Karpas-422 (cell line): ENCODE results near the gene ATP7B. TPM values are rescaled to one million over a fixed set of nuclear protein-coding genes. Genes with fewer than 3 reads are reported as not detected.

ENCODE experiments used
- DNase-seq: peaks from one replicate; pipeline ENCODE4 v3.0.0-alpha.2; 2015
- H2AFZ ChIP-seq: fragments of 200-600 bp; sonication (generic); 2 replicates; pipeline ENCODE4 v1.6.1; 2014; ENCODE audit warnings: antibody characterized with exemption, low read length, mixed read lengths
- H3K27ac ChIP-seq: fragments of 200-600 bp; sonication (generic); 2 replicates; pipeline ENCODE4 v1.5.1; 2014; ENCODE audit warnings: mild to moderate bottlenecking, low read length, moderate library complexity
- H3K27me3 ChIP-seq: fragments of 200-600 bp; sonication (generic); 2 replicates; pipeline ENCODE4 v1.6.1; 2014; ENCODE audit warnings: low read length, mixed read lengths
- H3K36me3 ChIP-seq: fragments of 200-600 bp; sonication (generic); 2 replicates; pipeline ENCODE4 v1.6.1; 2014; ENCODE audit warnings: low read length, mixed read lengths; ENCODE audit not compliant: insufficient read depth
- H3K4me1 ChIP-seq: fragments of 200-600 bp; sonication (generic); 2 replicates; pipeline ENCODE4 v1.6.1; 2014; ENCODE audit warnings: mild to moderate bottlenecking, low read length, mixed read lengths
- H3K4me2 ChIP-seq: fragments of 200-600 bp; sonication (generic); 2 replicates; pipeline ENCODE4 v1.6.1; 2014; ENCODE audit warnings: low read length, low read depth, mild to moderate bottlenecking; ENCODE audit not compliant: poor library complexity, severe bottlenecking
- H3K4me3 ChIP-seq: fragments of 200-600 bp; sonication (generic); 2 replicates; pipeline ENCODE4 v1.5.1; 2014; ENCODE audit warnings: mild to moderate bottlenecking, antibody characterized with exemption, low read length, mixed read lengths
- H3K79me2 ChIP-seq: fragments of 200-600 bp; sonication (generic); 2 replicates; pipeline ENCODE4 v1.6.1; 2014; ENCODE audit warnings: mild to moderate bottlenecking, low read length, mixed read lengths
- H3K9ac ChIP-seq: fragments of 200-600 bp; sonication (generic); 2 replicates; pipeline ENCODE4 v1.6.0; 2014; ENCODE audit warnings: low read length
- H3K9me2 ChIP-seq: fragments of 200-600 bp; sonication (generic), shearing (Covaris generic); replicated peaks from 2 replicates; pipeline ENCODE4 v1.6.0; 2014; ENCODE audit warnings: mild to moderate bottlenecking, low read length, moderate library complexity; ENCODE audit not compliant: insufficient read depth
- H3K9me3 ChIP-seq: fragments of 300-700, 200-600 bp; sonication (generic); 2 replicates; pipeline ENCODE4 v1.6.1; 2014; ENCODE audit warnings: low read length, mixed read lengths
- H4K20me1 ChIP-seq: fragments of 200-600 bp; sonication (generic); 2 replicates; pipeline ENCODE4 v1.6.1; 2014; ENCODE audit warnings: mild to moderate bottlenecking, antibody characterized with exemption, low read length, low read depth; ENCODE audit not compliant: insufficient read depth
- total RNA-seq: library from RNA; depleted of rRNA; stranded (reverse); fragments of >200 nt; shearing (Covaris generic); gene quantifications from 2 replicates; pipeline ENCODE4 v1.2.3, GENCODE V29; 2014; ENCODE audit warnings: low replicate concordance

The ATP7B gene
- total RNA-seq, 1 experiment from 2014 or later = 1.1 TPM

DNA sequence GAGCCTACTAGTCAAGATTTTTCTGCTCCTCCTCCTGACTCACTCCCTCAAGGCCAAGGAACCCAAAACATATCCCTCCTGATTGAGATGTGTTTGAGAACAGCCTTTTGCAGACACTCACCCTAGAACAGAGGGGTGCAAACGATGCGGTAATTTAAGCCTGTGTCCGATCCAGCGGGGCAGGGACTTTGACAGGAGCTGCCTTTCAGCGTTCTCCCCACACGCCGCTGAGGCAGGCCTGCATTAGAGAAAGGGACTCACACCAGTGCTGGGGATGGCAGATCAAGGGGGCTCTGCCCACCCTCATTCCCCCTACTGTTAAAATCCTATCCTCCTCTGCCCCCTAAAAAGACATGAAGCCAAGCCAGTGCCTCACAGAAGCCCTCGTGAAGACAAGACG, 79.0 kb downstream of the ATP7B start:
- Histone ChIP-seq H3K27ac (no peak overlapping the region), H3K79me2 (no peaks in the 10 kb centered on the region), H3K9me3 (no peaks in the 10 kb centered on the region), H3K4me3 (no peak overlapping the region), H3K4me1 (peaks cover 8% of the 10 kb centered on the region), H4K20me1 (no peaks in the 10 kb centered on the region), H3K4me2 (no peak overlapping the region), H3K36me3 (no peaks in the 10 kb centered on the region), H3K9me2 (no peaks in the 10 kb centered on the region), H2AFZ (no peak overlapping the region), H3K9ac (no peak overlapping the region), H3K27me3 (no peaks in the 10 kb centered on the region)
- no peak for DNase-seq

DNA sequence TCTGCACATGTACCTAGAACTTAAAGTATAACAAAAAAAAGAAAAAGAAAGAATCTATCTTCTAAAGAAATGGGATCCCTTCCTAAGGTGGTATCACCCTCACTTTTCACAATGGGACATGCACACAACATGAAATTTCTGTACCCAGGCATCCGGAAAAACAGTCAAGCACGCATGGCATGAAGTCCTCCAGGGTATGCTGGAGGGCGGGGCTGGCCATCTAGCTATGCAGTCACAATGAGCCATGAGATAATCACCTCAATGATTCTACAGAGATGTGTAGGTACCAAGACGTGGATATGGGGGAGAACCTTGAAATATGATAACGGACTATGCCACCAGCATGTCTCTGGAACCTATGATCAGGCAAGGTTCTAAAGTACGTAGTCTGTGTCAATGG, 79.6 kb downstream of the ATP7B start:
- Histone ChIP-seq H3K4me3 (no peak overlapping the region), H3K9me3 (no peaks in the 10 kb centered on the region), H2AFZ (no peak overlapping the region), H3K4me1 (peaks cover 8% of the 10 kb centered on the region), H3K36me3 (no peaks in the 10 kb centered on the region), H3K9ac (no peak overlapping the region), H3K9me2 (no peaks in the 10 kb centered on the region), H3K27me3 (no peaks in the 10 kb centered on the region), H3K4me2 (no peak overlapping the region), H3K27ac (no peak overlapping the region), H4K20me1 (no peaks in the 10 kb centered on the region), H3K79me2 (no peaks in the 10 kb centered on the region)
- no peak for DNase-seq

DNA sequence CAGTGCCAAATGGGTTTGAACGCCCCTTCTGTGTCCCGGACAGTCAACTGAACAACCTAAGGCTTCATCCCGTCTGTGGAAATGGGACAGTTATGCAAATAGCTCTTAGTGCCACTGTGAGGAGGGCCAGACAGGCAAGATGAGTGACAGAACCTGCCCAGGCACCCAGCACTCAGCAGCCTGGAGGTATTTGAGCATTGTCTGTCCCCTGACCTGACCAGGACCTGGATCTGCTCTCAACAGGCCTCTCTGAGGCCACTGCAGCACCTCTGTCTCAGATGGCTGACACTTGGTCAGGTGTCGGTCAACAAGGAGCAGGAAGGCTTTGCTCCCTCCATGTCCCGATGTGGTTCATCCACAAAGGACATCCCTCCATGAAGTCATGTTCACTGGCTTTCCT, 81.6 kb downstream of the ATP7B start:
- H3K36me3 ChIP-seq = no peaks in the 10 kb centered on the region
- no peak overlapping the region for H3K9ac ChIP-seq
- no peak overlapping the region for H3K27ac ChIP-seq
- H3K4me1 ChIP-seq = peaks cover 8% of the 10 kb centered on the region
- H3K4me2 ChIP-seq = no peak overlapping the region
- H3K9me2 ChIP-seq = no peaks in the 10 kb centered on the region
- no peaks in the 10 kb centered on the region for H3K9me3 ChIP-seq
- no peak overlapping the region for H3K4me3 ChIP-seq
- no peaks in the 10 kb centered on the region for H3K79me2 ChIP-seq
- no peaks in the 10 kb centered on the region for H3K27me3 ChIP-seq
- no peak overlapping the region for H2AFZ ChIP-seq
- H4K20me1 ChIP-seq = no peaks in the 10 kb centered on the region
- DNase-seq = no peak

DNA sequence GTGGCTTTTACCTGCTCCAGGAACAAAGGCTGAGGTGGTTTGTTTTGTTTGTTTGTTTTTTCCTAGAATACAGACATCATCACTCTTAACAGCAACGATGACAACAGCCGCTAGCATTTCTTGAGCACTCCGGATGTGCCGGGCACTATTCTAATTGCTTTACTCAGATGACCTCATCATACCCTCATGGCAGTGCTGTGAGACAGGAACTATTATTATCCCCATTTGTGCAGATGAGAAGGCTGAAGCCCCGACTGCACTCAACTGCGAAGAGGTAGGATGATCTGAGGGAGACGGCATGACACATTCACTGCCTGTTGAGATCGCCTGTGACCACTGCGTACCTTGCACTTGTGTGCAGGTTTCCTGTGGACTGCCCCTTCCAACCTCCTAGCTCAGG, 83.0 kb downstream of the ATP7B start:
- Histone ChIP-seq H3K36me3 (no peaks in the 10 kb centered on the region), H3K4me1 (peaks cover 10% of the 10 kb centered on the region), H3K4me3 (no peak overlapping the region), H3K27me3 (no peaks in the 10 kb centered on the region; the same call in 1 of the 2 replicates), H3K9me2 (no peaks in the 10 kb centered on the region), H3K27ac (no peak overlapping the region), H3K9ac (no peak overlapping the region), H3K9me3 (no peaks in the 10 kb centered on the region), H3K79me2 (no peaks in the 10 kb centered on the region), H3K4me2 (no peak overlapping the region), H2AFZ (no peak overlapping the region), H4K20me1 (no peaks in the 10 kb centered on the region)
- DNase-seq = no peak

DNA sequence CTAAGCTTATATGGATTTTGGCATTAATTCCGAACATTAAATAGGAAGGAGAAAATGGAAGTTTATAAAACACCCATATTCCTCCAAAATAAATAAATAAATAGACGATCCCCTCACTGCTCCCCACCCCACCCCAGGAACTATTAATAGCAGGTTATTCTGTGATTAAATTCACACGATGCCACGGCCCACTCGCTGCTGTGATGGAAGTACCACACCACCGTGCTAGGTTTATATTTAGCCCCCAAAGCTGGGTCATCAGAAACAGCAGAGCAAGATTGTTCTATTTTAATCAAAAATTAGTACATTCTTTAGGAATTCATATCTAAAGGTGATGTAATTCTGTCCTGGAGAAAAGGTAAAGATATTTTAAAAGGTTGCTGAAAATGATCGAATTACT, 84.1 kb downstream of the ATP7B start:
- Histone ChIP-seq H3K4me1 (peaks cover 22% of the 10 kb centered on the region), H3K9ac (no peak overlapping the region), H4K20me1 (no peaks in the 10 kb centered on the region), H3K4me3 (no peak overlapping the region), H3K9me2 (no peaks in the 10 kb centered on the region), H3K27me3 (no peaks in the 10 kb centered on the region; the same call in 1 of the 2 replicates), H3K27ac (no peak overlapping the region), H3K36me3 (no peaks in the 10 kb centered on the region), H2AFZ (no peak overlapping the region), H3K4me2 (no peak overlapping the region), H3K79me2 (no peaks in the 10 kb centered on the region), H3K9me3 (no peaks in the 10 kb centered on the region)
- DNase-seq = no peak

DNA sequence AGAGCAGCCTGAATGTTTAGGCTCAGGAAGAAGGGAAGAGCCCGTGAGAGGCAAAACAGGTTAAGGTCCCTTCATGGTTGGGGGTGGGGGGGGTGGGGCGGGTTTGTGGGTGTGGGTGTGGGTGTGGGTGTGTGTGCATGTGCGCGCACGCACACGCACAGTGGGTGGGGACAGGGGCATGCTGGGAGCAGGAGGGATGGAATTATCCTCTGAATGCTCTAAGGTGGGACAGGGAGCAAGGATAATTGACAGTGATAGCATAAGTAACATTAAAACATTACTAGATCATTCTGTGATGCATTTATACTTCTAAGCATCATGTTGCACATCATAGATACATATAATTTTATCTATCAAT, 84.7 kb downstream of the ATP7B start:
- DNase-seq = no peak
- no peak overlapping the region for H3K4me2 ChIP-seq
- H3K9me3 ChIP-seq = no peaks in the 10 kb centered on the region
- H3K79me2 ChIP-seq = no peaks in the 10 kb centered on the region
- no peaks in the 10 kb centered on the region for H4K20me1 ChIP-seq
- no peak overlapping the region for H3K4me3 ChIP-seq
- H3K27me3 ChIP-seq = no peaks in the 10 kb centered on the region; the same call in 1 of the 2 replicates
- no peak overlapping the region for H3K9ac ChIP-seq
- no peak overlapping the region for H3K27ac ChIP-seq
- H3K36me3 ChIP-seq = no peaks in the 10 kb centered on the region
- H3K9me2 ChIP-seq = no peaks in the 10 kb centered on the region
- H3K4me1 ChIP-seq = peaks cover 27% of the 10 kb centered on the region
- H2AFZ ChIP-seq = no peak overlapping the region

DNA sequence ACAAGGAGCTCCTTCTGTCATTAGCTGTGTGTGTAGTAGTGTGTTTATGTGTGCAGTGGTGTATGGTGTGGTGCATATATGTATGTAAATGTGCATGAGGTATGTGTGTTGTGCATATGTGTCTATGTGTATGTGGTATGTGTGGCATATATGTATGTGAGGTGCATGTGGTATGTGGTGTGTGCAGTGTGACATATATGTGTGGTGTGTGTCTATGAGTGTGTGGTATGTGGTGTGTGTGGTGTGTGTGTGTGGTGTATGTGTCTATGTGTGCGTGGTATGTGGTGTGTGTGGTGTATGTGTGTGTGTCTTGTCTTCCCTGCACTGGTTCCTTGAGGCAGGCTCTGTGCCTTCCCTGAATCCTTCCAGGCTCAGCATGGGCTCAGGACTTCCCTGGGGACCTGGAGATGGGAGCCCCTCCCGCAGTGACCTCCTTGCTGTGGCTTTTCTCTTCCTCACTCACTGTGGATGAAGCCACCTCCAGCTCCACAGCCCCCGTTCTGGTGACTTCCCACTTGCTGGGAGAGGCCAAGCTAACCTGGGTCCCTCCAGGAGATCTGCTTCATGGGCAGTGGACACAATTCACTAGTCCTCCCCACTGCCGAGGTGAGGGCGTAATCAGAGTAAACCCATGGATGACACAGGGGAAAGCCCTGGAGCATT, 85.3 kb downstream of the ATP7B start:
- no peaks in the 10 kb centered on the region for H4K20me1 ChIP-seq
- H2AFZ ChIP-seq = no peak overlapping the region
- H3K9me2 ChIP-seq = no peaks in the 10 kb centered on the region
- DNase-seq = no peak
- H3K9ac ChIP-seq = no peak overlapping the region
- peaks cover 27% of the 10 kb centered on the region for H3K4me1 ChIP-seq
- no peaks in the 10 kb centered on the region for H3K79me2 ChIP-seq
- H3K36me3 ChIP-seq = no peaks in the 10 kb centered on the region
- no peak overlapping the region for H3K4me3 ChIP-seq
- no peaks in the 10 kb centered on the region; the same call in 1 of the 2 replicates for H3K27me3 ChIP-seq
- H3K4me2 ChIP-seq = no peak overlapping the region
- no peaks in the 10 kb centered on the region for H3K9me3 ChIP-seq
- H3K27ac ChIP-seq = no peak overlapping the region

DNA sequence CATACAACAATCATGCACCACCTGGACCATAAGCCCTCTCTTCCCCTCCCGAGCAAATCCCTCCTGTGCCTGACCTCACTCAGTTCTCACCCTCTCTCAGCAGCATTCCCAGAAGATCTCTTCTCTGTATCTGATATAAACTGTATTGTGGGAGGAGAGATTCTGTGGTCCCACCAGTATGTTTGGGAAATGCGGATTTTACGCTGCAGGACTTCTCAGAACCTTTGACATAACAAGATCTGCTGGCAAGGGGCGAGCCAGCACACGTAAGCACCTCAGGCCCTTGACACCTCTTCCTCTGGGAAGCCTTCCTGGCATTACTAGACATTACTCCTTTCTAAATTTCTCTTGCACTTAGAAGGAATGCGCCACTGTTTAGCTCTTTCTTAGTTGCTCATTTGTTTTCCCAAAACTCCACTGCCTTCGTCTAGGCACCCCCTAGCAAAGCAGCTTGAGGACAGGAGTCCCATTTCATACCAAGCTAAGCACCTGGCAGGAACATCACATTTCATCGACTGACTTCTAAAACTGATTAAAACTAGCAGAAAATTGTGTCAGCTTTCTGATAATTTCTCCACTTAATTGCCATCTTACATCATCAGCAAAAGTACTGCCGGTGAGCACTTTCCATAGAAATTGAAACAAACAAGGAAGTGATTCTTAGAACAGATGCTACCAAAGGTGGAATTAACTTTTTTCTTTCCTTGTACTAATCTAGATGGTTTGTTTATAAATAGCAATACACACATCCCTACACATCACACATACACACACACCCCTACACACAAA, 86.3 kb downstream of the ATP7B start:
- H3K79me2 ChIP-seq = no peaks in the 10 kb centered on the region
- no peaks in the 10 kb centered on the region for H3K9me3 ChIP-seq
- DNase-seq = no peak
- H3K36me3 ChIP-seq = no peaks in the 10 kb centered on the region
- no peak overlapping the region for H3K27ac ChIP-seq
- peaks cover 27% of the 10 kb centered on the region for H3K4me1 ChIP-seq
- no peak overlapping the region for H3K9ac ChIP-seq
- H3K4me3 ChIP-seq = no peak overlapping the region
- H2AFZ ChIP-seq = no peak overlapping the region
- no peaks in the 10 kb centered on the region for H4K20me1 ChIP-seq
- no peaks in the 10 kb centered on the region; the same call in 1 of the 2 replicates for H3K27me3 ChIP-seq
- no peak overlapping the region for H3K4me2 ChIP-seq
- no peaks in the 10 kb centered on the region for H3K9me2 ChIP-seq
